ENCODE measurements around the gene ARRB1. TPM values are rescaled to one million over a fixed set of nuclear protein-coding genes. Genes with fewer than 3 reads are reported as not detected.

ARRB1 gene
- total RNA-seq, 1 experiment from 2014 or later, result 219 TPM

- no peaks in the 10 kb centered on the region for H3K9me3 ChIP-seq (ENCODE audit: control insufficient read depth, insufficient read depth, low read depth, low read length)
- CTCF ChIA-PET, result interaction anchor here (0.8 kb wide), 1 partner anchor 125 kb away, joined by 3 read pairs; no protein-coding TSS in a partner anchor
- no peak for DNase-seq (ENCODE audit: low read depth, low spot score)
Observed at GRCh38 chr11:75269367-75269660, 82.1 kb downstream of the ARRB1 start.

GRCh38 chr11:75268626-75269366, 82.7 kb downstream of the ARRB1 start:
- CTCF ChIA-PET, result no interaction called here
- POLR2A ChIA-PET, result no interaction called here
- ATAC-seq (no peak), DNase-seq (ENCODE audit: low read depth, low spot score) (no peak)
- Histone ChIP-seq H3K9me3 (ENCODE audit: control insufficient read depth, insufficient read depth, low read depth, low read length) (no peaks in the 10 kb centered on the region), H3K27ac (ENCODE audit: low read length) (no peak overlapping the region), H3K4me3 (ENCODE audit: low read depth in 2 of 2, low read length in 2 of 2) (no peak overlapping the region), H3K27me3 (ENCODE audit: control insufficient read depth, insufficient read depth, low read length) (no peaks in the 10 kb centered on the region), H3K4me1 (ENCODE audit: control insufficient read depth, insufficient read depth, low read length) (peaks cover 8% of the 10 kb centered on the region), H3K36me3 (ENCODE audit: control insufficient read depth, insufficient read depth, low read length) (peaks cover 6% of the 10 kb centered on the region; the same call in 1 of the 2 replicates)
- in situ Hi-C loops (cut with HindIII; ENCODE audit: low pct_unique_long_range_greater_than_20kb, low sequenced_read_pairs) (no loop called here), intact Hi-C loops (cut with micrococcal nuclease; ENCODE audit: unreplicated experiment) (no loop called here)
- BruUV-seq (replicated peaks), result no TSS peak
- TF ChIP-seq POLR2AphosphoS5 (IDR thresholded peaks at IDR 0.05; ENCODE audit: low read depth, low read length), result no peak
- no peak for TF ChIP-seq CTCF (IDR thresholded peaks at IDR 0.05)
- no peak for TF ChIP-seq TCF7L2 (IDR thresholded peaks at IDR 0.05; ENCODE audit: low read depth, low read length)
- TF ChIP-seq REST (IDR thresholded peaks at IDR 0.05; ENCODE audit: insufficient read depth in 1 of 2, low read depth in 2 of 2, low read length in 1 of 2), result no peak
- no peak for TF ChIP-seq SIN3A (IDR thresholded peaks at IDR 0.05; ENCODE audit: borderline replicate concordance, insufficient read depth, low read depth, low read length)

More at GRCh38 chr11:75269367-75269660, 82.1 kb downstream of the ARRB1 start:
- intact Hi-C loops (cut with micrococcal nuclease; ENCODE audit: unreplicated experiment), result no loop called here
- in situ Hi-C loops (cut with HindIII; ENCODE audit: low pct_unique_long_range_greater_than_20kb, low sequenced_read_pairs), result no loop called here
- H3K4me3 ChIP-seq (ENCODE audit: low read depth in 2 of 2, low read length in 2 of 2), result no peak overlapping the region
- no peak for TF ChIP-seq TCF7L2 (IDR thresholded peaks at IDR 0.05; ENCODE audit: low read depth, low read length)
- no peak for TF ChIP-seq CTCF (IDR thresholded peaks at IDR 0.05)
- no peak for TF ChIP-seq POLR2AphosphoS5 (IDR thresholded peaks at IDR 0.05; ENCODE audit: low read depth, low read length)
- TF ChIP-seq SIN3A (IDR thresholded peaks at IDR 0.05; ENCODE audit: borderline replicate concordance, insufficient read depth, low read depth, low read length), result no peak
- TF ChIP-seq REST (IDR thresholded peaks at IDR 0.05; ENCODE audit: insufficient read depth in 1 of 2, low read depth in 2 of 2, low read length in 1 of 2), result no peak
- POLR2A ChIA-PET, result no interaction called here
- no peak for ATAC-seq
- no peak overlapping the region for H3K27ac ChIP-seq (ENCODE audit: low read length)
- peaks cover 3% of the 10 kb centered on the region for H3K4me1 ChIP-seq (ENCODE audit: control insufficient read depth, insufficient read depth, low read length)
- no TSS peak for BruUV-seq (replicated peaks)
- peaks cover 7% of the 10 kb centered on the region; the same call in 1 of the 2 replicates for H3K36me3 ChIP-seq (ENCODE audit: control insufficient read depth, insufficient read depth, low read length)
- H3K27me3 ChIP-seq (ENCODE audit: control insufficient read depth, insufficient read depth, low read length), result no peaks in the 10 kb centered on the region
